HG03280 (cell line): Measurements from ENCODE around the gene SH2D3A.
"Not testable (repeated sequence)": the region's sequence is repeated elsewhere in the genome, so short reads cannot be mapped to it uniquely, and the experiment has no call there.

Experiments
- ATAC-seq: cut with Tn5 transposase; IDR thresholded peaks from one replicate; pipeline ENCODE4 v1.9.1; 2021; ENCODE audit warnings: mild to moderate bottlenecking, moderate library complexity; ENCODE audit not compliant: unreplicated experiment

Gene SH2D3A

GRCh38 chr19:6710273-6711077, 56.8 kb downstream of the SH2D3A start:
- no peak for ATAC-seq

DNA sequence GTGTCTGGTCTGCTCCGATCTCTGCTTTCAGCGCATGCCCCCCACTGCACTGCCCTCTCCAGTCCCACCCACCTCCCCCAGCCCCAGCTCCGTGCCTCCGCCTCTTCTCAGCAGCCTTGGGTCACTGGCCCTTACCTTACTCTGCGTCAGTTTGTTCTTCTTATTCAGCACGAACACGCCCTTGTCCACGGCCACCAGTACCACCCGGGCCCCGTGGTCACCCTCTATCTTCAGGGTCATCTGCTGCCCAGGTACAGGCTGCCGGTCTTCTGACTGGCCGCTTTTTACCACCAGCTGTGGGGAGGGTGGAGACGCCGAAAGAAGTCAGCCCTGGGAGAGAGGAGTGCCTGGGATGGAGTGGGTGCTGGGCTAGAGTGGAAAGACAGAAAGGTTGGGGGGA, 57.7 kb downstream of the SH2D3A start:
- ATAC-seq: no peak

- not testable (repeated sequence) for ATAC-seq
These were observed 58.3 kb downstream of the SH2D3A start for GRCh38 chr19:6708913-6709312.

DNA sequence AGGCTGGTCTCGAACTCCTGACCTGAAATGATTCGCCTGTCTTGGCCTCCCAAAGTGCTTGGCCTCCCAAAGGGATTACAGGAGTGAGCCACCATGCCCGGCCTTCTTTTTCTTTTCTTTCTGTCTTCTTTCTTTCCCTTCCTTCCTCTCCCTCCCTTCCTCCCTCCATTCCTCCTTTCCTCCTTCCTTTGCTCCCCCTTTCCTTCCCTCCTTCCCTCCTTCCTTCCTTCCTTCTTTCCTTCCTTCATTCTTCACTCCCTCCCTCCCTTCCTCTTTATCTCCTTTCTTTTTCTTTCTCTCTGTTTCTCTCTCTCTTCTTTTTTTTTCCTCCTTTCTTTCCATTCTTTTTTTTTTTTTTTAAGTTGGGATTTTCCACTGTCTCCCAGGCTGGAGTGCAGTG, 58.9 kb downstream of the SH2D3A start:
- no peak for ATAC-seq

DNA sequence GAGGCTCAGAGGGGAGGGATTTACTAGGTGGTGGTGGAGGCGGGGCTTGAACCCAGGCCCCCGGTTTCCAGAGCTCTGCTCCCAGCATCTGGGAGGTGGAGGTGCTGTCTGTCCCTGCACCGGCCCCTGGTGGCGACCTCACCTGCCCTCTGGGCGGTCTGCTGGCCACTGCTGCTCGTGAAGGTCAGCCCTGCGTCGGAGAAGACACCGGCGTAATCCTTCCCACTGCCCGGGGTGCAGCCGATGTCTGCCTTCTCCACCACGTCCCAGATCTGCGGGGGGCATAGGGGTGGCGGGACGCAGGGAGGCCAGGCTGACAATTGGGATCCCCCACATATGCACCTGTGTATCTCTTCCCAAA, 59.6 kb downstream of the SH2D3A start:
- no peak for ATAC-seq

- ATAC-seq: no peak
These were observed 60.1 kb downstream of the SH2D3A start for GRCh38 chr19:6707011-6707657.

DNA sequence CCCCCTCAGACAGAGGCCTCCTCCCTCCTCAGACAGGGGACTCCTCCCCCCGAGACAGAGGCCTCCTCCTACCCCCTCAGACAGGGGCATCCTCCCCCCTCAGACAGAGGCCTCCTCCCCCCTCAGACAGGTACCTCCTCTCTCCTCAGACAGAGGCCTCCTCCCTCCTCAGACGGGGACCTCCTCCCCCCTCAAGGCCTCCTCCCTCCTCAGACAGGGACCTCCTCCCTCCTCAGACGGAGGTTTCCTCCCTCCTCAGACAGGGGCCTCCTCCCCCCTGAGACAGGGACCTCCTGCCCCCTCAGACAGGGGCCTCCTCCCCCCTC, 60.6 kb downstream of the SH2D3A start:
- no peak for ATAC-seq

DNA sequence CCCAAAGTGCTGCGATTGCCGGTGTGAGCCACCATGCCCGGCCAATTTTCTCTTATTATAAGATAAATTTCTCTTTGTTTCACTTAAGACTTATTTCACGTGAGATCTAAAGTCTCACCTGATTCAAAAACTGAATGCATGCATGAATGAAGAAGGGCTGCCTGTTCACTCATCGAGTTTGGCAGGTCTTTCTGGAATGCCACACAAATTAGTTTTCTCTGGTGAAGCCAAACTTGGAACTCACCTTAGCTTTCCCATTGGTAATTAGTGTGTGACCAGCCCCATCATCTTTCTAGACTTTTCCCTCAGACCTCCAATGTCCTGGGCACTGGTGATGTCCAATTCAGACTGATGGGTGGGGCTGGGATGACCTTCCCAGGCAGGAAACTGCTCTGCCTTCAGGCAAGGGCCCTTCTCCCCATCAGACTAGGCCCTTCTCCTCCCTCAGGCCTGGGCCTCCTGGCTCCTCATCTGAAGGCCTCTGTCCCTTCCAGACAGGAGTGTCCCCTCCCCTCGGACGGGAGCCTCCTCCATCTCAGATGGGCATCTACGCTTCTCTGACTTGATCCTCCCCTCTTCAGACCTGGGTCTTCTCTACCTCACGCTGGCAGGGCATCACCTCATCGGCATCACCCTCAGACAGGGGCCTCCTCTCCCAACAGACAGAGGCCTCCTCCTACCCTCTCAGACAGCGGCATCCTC, 61.2 kb downstream of the SH2D3A start:
- ATAC-seq: no peak
